Measurements from ENCODE around the gene CABLES2. TPM values are rescaled to one million over a fixed set of nuclear protein-coding genes. Genes with fewer than 3 reads are reported as not detected.

CABLES2 gene
- total RNA-seq, 1 experiment from 2014 or later: 8.9 TPM

DNA sequence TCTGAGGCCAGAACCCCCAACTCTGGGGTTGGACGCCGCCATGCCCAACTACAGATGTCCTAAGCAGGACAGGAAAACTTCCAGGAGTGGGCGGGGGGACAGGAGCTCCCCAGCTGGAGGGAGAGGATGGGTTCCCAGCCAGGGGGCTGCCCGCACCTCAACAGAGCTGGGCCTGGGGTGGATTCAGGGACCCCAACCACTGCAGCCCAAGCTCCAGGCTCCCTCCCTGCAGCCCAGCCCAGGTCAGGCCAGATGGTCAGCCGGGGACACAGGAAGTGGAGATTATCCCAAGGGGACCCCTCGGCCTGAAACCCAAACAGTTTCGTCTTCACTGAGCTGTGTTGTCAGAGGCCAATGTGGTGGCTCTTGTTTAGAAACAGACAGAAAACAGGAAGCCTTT, 49.4 kb downstream of the CABLES2 start:
- BruUV-seq (replicated peaks): no TSS peak
- ChIA-PET RAD21 (ENCODE audit: low non-redundant PET in 1 of 2, low total read pairs in 2 of 2, uncharacterized antibody in 2 of 2, unreplicated experiment in 2 of 2) (no interaction called here), CTCF (no interaction called here), POLR2A (no interaction called here)
- Histone ChIP-seq H4K20me1 (ENCODE audit: insufficient read depth) (no peaks in the 10 kb centered on the region), H3K9me3 (ENCODE audit: control insufficient read depth in 1 of 2, insufficient read depth in 1 of 2, low read depth in 1 of 2, low read length in 2 of 2) (no peaks in the 10 kb centered on the region), H3K9ac (ENCODE audit: low read length) (peak overlapping the region; percentile 55), H3K4me1 (ENCODE audit: control insufficient read depth in 1 of 2, insufficient read depth in 2 of 2, low read length in 2 of 2) (peaks cover 65 to 89% of the 10 kb centered on the region in 2 experiments), H3K27me3 (ENCODE audit: insufficient read depth, low read length) (no peaks in the 10 kb centered on the region), H3K4me3 (replicated peaks in 1 of 2; ENCODE audit: low read depth in 1 of 2, low read length in 2 of 2) (no peak overlapping the region), H2AFZ (ENCODE audit: low read depth, low read length, poor library complexity, severe bottlenecking) (no peak overlapping the region), H3K79me2 (ENCODE audit: insufficient read depth, low read length) (peaks cover 94% of the 10 kb centered on the region), H3K36me3 (ENCODE audit: control insufficient read depth in 1 of 2, insufficient read depth in 2 of 2, low read length in 2 of 2) (peaks cover 0 to 7% of the 10 kb centered on the region in 2 experiments; a peak in 2 of 4 replicates), H3K9me2 (ENCODE audit: insufficient read depth) (no peaks in the 10 kb centered on the region), H3K27ac (ENCODE audit: low read depth, low read length) (peak overlapping the region; percentile 91), H3K4me2 (ENCODE audit: low read length) (peak overlapping the region; percentile 60)
- intact Hi-C loops (cut with micrococcal nuclease): no loop called here
- DNase-seq (ENCODE audit: low read depth, low spot score) (no peak), ATAC-seq (no peak)
- TF ChIP-seq SIN3A (IDR thresholded peaks at IDR 0.05; ENCODE audit: low read depth) (no peak), CBX3 (IDR thresholded peaks at IDR 0.05; ENCODE audit: low read depth) (no peak), ZFX (IDR thresholded peaks at IDR 0.05) (no peak), SP1 (IDR thresholded peaks at IDR 0.05; ENCODE audit: low read depth) (no peak), ZNF274 (IDR thresholded peaks at IDR 0.05; ENCODE audit: low read depth, low read length) (no peak), POLR2A (IDR thresholded peaks at IDR 0.05; ENCODE audit: borderline replicate concordance, extremely low read depth, insufficient read depth, insufficient read length) (no peak), EGR1 (IDR thresholded peaks at IDR 0.05; ENCODE audit: low read depth) (no peak), POLR2AphosphoS5 (IDR thresholded peaks at IDR 0.05; ENCODE audit: low read depth, low read length) (no peak), EZH2 (IDR thresholded peaks at IDR 0.05) (no peak), ELF1 (IDR thresholded peaks at IDR 0.05; ENCODE audit: borderline replicate concordance, low read depth) (no peak), EZH2phosphoT487 (IDR thresholded peaks at IDR 0.05; ENCODE audit: borderline replicate concordance) (no peak), RAD21 (IDR thresholded peaks at IDR 0.05; ENCODE audit: low read depth) (no peak)
- TF ChIP-seq, protein P1, sequence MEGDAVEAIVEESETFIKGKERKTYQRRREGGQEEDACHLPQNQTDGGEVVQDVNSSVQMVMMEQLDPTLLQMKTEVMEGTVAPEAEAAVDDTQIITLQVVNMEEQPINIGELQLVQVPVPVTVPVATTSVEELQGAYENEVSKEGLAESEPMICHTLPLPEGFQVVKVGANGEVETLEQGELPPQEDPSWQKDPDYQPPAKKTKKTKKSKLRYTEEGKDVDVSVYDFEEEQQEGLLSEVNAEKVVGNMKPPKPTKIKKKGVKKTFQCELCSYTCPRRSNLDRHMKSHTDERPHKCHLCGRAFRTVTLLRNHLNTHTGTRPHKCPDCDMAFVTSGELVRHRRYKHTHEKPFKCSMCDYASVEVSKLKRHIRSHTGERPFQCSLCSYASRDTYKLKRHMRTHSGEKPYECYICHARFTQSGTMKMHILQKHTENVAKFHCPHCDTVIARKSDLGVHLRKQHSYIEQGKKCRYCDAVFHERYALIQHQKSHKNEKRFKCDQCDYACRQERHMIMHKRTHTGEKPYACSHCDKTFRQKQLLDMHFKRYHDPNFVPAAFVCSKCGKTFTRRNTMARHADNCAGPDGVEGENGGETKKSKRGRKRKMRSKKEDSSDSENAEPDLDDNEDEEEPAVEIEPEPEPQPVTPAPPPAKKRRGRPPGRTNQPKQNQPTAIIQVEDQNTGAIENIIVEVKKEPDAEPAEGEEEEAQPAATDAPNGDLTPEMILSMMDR (IDR thresholded peaks at IDR 0.05 in 2 of 3, conservative IDR thresholded peaks at IDR 0.05 in 1 of 3; ENCODE audit: borderline replicate concordance in 1 of 3, insufficient read depth in 1 of 3, low read depth in 2 of 3, low read length in 2 of 3): no peak
- TF ChIP-seq, protein P2, sequence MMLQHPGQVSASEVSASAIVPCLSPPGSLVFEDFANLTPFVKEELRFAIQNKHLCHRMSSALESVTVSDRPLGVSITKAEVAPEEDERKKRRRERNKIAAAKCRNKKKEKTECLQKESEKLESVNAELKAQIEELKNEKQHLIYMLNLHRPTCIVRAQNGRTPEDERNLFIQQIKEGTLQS (IDR thresholded peaks at IDR 0.05): no peak
- TF ChIP-seq, protein P3, sequence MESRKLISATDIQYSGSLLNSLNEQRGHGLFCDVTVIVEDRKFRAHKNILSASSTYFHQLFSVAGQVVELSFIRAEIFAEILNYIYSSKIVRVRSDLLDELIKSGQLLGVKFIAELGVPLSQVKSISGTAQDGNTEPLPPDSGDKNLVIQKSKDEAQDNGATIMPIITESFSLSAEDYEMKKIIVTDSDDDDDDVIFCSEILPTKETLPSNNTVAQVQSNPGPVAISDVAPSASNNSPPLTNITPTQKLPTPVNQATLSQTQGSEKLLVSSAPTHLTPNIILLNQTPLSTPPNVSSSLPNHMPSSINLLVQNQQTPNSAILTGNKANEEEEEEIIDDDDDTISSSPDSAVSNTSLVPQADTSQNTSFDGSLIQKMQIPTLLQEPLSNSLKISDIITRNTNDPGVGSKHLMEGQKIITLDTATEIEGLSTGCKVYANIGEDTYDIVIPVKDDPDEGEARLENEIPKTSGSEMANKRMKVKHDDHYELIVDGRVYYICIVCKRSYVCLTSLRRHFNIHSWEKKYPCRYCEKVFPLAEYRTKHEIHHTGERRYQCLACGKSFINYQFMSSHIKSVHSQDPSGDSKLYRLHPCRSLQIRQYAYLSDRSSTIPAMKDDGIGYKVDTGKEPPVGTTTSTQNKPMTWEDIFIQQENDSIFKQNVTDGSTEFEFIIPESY (IDR thresholded peaks at IDR 0.05; ENCODE audit: extremely low read depth, insufficient replicate concordance, low read length): no peak
